ENCODE measurements around the gene TMBIM6. TPM values are rescaled to one million over a fixed set of nuclear protein-coding genes. Genes with fewer than 3 reads are reported as not detected.

TMBIM6 gene
- polyA plus RNA-seq, 1 of the 3 experiments (the other 2 are of a cell fraction), result 290 TPM

DNA sequence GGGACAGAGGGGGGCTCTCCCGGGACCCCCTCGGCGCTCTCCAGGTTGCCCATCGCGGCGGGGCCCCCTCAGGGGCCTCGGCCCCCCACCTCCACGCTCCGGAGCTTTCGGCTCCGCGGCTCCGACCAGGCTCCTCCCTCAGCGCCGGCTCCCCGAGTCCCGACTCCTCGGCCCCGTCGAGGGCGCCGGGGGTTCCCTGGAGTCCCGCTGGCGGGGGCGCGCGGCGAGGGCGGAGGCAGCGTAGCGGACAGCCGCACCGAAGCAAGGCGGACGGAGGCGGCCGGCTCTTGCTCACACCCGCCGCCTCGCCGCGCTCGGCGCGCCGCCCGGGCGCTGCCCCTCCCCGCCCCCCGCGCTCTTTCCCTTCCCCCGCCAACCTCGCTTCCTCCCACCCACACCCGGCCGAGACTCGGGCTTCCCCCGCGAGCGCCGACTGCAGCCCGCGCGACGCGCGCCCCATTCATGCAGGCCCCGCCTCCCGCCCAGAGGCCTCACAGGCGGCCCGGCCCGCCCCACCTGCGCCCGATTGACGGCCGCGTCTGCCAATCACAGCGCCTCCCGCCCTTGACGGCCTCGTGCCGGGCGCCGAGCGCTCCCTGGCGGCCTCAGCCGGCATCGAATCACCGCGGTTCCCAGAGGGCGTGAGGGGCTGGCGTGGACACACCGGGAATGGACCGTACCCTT is 34.1 kb upstream of the TMBIM6 start, which contains the start of gene FMNL3:
FMNL3 (minus strand) TSS at position 278 of the 684 bp plus-strand sequence; CDS start at position 53, 225 bp downstream.
- peak within 1 kb of the TSS; percentile 73 for H2AFZ ChIP-seq (ENCODE audit: low read depth)
- ChIA-PET CTCF (interaction anchor here (0.6 to 22.7 kb wide), 24 partner anchors 10 to 576 kb away, joined by 3 to 590 read pairs (median 4); partner anchors contain the start of genes TMBIM6 and TUBA1B), POLR2A (interaction anchor here (0.6 to 2.7 kb wide), 6 partner anchors 11 to 331 kb away, joined by 3 to 20 read pairs (median 6); partner anchors contain the start of gene TMBIM6)
- no peaks in the 10 kb centered on the region for H3K27me3 ChIP-seq (ENCODE audit: insufficient read depth)
- peak within 1 kb of the TSS; percentile 79 to 88 for H3K27ac ChIP-seq (ENCODE audit: low read depth in 2 of 2, low read length in 1 of 2)
- under 1% methylated on average over 53 of the region's 93 CpGs for WGBS (ENCODE audit: low lambda C conversion rate)
- peak within 1 kb of the TSS; percentile 90 for H3K4me2 ChIP-seq
- peak; percentile 99 for DNase-seq
- H3K9me3 ChIP-seq, result no peaks in the 10 kb centered on the region
- peaks cover 25 to 28% of the 10 kb centered on the region in 2 experiments; a peak in 3 of 4 replicates for H3K4me1 ChIP-seq (ENCODE audit: control insufficient read depth in 1 of 2, insufficient read depth in 2 of 2, low read depth in 1 of 2, low read length in 1 of 2)
- no peaks in the 10 kb centered on the region for H3K36me3 ChIP-seq (replicated peaks in 1 of 2; ENCODE audit: control insufficient read depth in 1 of 2, insufficient read depth in 2 of 2, low read length in 1 of 2)
- peak within 1 kb of the TSS; percentile 92 for H3K9ac ChIP-seq
- H3F3A ChIP-seq (replicated peaks; ENCODE audit: insufficient read depth), result peaks cover 28% of the 10 kb centered on the region
- H3K9me2 ChIP-seq, result no peaks in the 10 kb centered on the region
- H4K20me1 ChIP-seq (ENCODE audit: insufficient read depth), result peaks cover 13% of the 10 kb centered on the region
- H3K4me3 ChIP-seq (ENCODE audit: low read depth in 2 of 2, low read length in 1 of 2), result peak within 1 kb of the TSS; percentile 83 to 96
- peaks cover 47% of the 10 kb centered on the region for H3K79me2 ChIP-seq (ENCODE audit: insufficient read depth)
- TF ChIP-seq RXRA (IDR thresholded peaks at IDR 0.05; ENCODE audit: borderline replicate concordance, low read depth) (no peak), SIN3A (IDR thresholded peaks at IDR 0.05; ENCODE audit: borderline replicate concordance, low read depth, low read length) (no peak; the same call in 1 of the 2 replicates), EZH2phosphoT487 (IDR thresholded peaks at IDR 0.05; ENCODE audit: borderline replicate concordance, low read depth) (no peak), POLR2AphosphoS5 (IDR thresholded peaks at IDR 0.05; ENCODE audit: low read depth, low read length) (no peak; the same call in 1 of the 2 replicates), RCOR1 (IDR thresholded peaks at IDR 0.05; ENCODE audit: low read length) (peak; percentile 55), CHD2 (IDR thresholded peaks at IDR 0.05; ENCODE audit: low read length, partially characterized antibody) (peak; percentile 86), RFX5 (IDR thresholded peaks at IDR 0.05; ENCODE audit: low read length) (no peak), NFIC (IDR thresholded peaks at IDR 0.05; ENCODE audit: borderline replicate concordance) (no peak; the same call in 1 of the 2 replicates), ELF1 (IDR thresholded peaks at IDR 0.05) (no peak), MXI1 (IDR thresholded peaks at IDR 0.05; ENCODE audit: low read depth, low read length) (peak; percentile 70), GATA2 (CRISPR knock-in tag; IDR thresholded peaks at IDR 0.05) (no peak), TAF1 (IDR thresholded peaks at IDR 0.05; ENCODE audit: borderline replicate concordance, low read depth, low read length) (peak; percentile 54), RAD21 (IDR thresholded peaks at IDR 0.05; ENCODE audit: low read length) (peak; percentile 95), GABPA (IDR thresholded peaks at IDR 0.05; ENCODE audit: low read depth) (no peak), FOSL2 (IDR thresholded peaks at IDR 0.05; ENCODE audit: borderline replicate concordance, low read depth) (no peak), NRF1 (IDR thresholded peaks at IDR 0.05; ENCODE audit: low read depth, low read length) (0 out of 2 replicates have a peak, but pooled peaks have one; percentile 29), JUND (IDR thresholded peaks at IDR 0.05) (no peak)
- TF ChIP-seq, protein P1, sequence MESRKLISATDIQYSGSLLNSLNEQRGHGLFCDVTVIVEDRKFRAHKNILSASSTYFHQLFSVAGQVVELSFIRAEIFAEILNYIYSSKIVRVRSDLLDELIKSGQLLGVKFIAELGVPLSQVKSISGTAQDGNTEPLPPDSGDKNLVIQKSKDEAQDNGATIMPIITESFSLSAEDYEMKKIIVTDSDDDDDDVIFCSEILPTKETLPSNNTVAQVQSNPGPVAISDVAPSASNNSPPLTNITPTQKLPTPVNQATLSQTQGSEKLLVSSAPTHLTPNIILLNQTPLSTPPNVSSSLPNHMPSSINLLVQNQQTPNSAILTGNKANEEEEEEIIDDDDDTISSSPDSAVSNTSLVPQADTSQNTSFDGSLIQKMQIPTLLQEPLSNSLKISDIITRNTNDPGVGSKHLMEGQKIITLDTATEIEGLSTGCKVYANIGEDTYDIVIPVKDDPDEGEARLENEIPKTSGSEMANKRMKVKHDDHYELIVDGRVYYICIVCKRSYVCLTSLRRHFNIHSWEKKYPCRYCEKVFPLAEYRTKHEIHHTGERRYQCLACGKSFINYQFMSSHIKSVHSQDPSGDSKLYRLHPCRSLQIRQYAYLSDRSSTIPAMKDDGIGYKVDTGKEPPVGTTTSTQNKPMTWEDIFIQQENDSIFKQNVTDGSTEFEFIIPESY (IDR thresholded peaks at IDR 0.05; ENCODE audit: borderline replicate concordance, low read depth), result no peak
- TF ChIP-seq, protein P2, sequence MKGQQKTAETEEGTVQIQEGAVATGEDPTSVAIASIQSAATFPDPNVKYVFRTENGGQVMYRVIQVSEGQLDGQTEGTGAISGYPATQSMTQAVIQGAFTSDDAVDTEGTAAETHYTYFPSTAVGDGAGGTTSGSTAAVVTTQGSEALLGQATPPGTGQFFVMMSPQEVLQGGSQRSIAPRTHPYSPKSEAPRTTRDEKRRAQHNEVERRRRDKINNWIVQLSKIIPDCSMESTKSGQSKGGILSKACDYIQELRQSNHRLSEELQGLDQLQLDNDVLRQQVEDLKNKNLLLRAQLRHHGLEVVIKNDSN (IDR thresholded peaks at IDR 0.05; ENCODE audit: borderline replicate concordance, low read depth), result no peak
- TF ChIP-seq, protein P3, sequence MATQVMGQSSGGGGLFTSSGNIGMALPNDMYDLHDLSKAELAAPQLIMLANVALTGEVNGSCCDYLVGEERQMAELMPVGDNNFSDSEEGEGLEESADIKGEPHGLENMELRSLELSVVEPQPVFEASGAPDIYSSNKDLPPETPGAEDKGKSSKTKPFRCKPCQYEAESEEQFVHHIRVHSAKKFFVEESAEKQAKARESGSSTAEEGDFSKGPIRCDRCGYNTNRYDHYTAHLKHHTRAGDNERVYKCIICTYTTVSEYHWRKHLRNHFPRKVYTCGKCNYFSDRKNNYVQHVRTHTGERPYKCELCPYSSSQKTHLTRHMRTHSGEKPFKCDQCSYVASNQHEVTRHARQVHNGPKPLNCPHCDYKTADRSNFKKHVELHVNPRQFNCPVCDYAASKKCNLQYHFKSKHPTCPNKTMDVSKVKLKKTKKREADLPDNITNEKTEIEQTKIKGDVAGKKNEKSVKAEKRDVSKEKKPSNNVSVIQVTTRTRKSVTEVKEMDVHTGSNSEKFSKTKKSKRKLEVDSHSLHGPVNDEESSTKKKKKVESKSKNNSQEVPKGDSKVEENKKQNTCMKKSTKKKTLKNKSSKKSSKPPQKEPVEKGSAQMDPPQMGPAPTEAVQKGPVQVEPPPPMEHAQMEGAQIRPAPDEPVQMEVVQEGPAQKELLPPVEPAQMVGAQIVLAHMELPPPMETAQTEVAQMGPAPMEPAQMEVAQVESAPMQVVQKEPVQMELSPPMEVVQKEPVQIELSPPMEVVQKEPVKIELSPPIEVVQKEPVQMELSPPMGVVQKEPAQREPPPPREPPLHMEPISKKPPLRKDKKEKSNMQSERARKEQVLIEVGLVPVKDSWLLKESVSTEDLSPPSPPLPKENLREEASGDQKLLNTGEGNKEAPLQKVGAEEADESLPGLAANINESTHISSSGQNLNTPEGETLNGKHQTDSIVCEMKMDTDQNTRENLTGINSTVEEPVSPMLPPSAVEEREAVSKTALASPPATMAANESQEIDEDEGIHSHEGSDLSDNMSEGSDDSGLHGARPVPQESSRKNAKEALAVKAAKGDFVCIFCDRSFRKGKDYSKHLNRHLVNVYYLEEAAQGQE (IDR thresholded peaks at IDR 0.05; ENCODE audit: low read depth, low read length), result 0 out of 2 replicates have a peak, but pooled peaks have one; percentile 9
- TF ChIP-seq, protein P4, sequence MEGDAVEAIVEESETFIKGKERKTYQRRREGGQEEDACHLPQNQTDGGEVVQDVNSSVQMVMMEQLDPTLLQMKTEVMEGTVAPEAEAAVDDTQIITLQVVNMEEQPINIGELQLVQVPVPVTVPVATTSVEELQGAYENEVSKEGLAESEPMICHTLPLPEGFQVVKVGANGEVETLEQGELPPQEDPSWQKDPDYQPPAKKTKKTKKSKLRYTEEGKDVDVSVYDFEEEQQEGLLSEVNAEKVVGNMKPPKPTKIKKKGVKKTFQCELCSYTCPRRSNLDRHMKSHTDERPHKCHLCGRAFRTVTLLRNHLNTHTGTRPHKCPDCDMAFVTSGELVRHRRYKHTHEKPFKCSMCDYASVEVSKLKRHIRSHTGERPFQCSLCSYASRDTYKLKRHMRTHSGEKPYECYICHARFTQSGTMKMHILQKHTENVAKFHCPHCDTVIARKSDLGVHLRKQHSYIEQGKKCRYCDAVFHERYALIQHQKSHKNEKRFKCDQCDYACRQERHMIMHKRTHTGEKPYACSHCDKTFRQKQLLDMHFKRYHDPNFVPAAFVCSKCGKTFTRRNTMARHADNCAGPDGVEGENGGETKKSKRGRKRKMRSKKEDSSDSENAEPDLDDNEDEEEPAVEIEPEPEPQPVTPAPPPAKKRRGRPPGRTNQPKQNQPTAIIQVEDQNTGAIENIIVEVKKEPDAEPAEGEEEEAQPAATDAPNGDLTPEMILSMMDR (IDR thresholded peaks at IDR 0.05), result peak; percentile 93
- TF ChIP-seq, protein P5, sequence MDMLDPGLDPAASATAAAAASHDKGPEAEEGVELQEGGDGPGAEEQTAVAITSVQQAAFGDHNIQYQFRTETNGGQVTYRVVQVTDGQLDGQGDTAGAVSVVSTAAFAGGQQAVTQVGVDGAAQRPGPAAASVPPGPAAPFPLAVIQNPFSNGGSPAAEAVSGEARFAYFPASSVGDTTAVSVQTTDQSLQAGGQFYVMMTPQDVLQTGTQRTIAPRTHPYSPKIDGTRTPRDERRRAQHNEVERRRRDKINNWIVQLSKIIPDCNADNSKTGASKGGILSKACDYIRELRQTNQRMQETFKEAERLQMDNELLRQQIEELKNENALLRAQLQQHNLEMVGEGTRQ (IDR thresholded peaks at IDR 0.05; ENCODE audit: borderline replicate concordance, low read depth, low read length), result no peak
- TF ChIP-seq, protein P6, sequence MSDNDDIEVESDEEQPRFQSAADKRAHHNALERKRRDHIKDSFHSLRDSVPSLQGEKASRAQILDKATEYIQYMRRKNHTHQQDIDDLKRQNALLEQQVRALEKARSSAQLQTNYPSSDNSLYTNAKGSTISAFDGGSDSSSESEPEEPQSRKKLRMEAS (IDR thresholded peaks at IDR 0.05; ENCODE audit: low read depth), result peak; percentile 96

Measured in SK-N-SH (cell line).